HG03103 (cell line): Measurements from ENCODE around the gene RIMBP2.
"Not testable (repeated sequence)": the region's sequence is repeated elsewhere in the genome, so short reads cannot be mapped to it uniquely, and the experiment has no call there.

Experiments used
- ATAC-seq: cut with Tn5 transposase; IDR thresholded peaks from one replicate; pipeline ENCODE4 v1.9.1; 2021; ENCODE audit warnings: low read depth; ENCODE audit not compliant: unreplicated experiment

RIMBP2 gene

GRCh38 chr12:130706885-130707570 lies 9.1 kb downstream of the RIMBP2 start:
- no peak for ATAC-seq

DNA sequence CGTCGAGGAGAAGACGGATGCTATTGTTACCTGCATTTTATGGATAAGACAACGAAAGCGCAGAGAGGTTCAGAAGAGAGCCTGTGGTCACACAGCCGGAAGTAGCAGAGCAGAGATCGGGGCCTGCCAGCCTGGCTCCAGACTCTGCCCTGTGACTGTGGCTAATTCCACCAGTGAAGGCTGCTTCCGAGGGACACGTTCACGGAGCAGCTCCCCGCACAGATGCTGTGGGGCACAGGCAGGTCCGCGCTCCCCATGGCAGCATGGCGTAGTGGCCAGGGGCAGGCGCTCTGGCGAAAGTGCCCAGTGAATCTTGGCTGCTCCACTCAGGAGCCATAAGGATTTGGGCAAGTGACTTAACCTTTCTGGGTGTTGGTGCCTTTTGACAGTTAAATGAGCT lies 9.8 kb downstream of the RIMBP2 start:
- ATAC-seq: no peak

DNA sequence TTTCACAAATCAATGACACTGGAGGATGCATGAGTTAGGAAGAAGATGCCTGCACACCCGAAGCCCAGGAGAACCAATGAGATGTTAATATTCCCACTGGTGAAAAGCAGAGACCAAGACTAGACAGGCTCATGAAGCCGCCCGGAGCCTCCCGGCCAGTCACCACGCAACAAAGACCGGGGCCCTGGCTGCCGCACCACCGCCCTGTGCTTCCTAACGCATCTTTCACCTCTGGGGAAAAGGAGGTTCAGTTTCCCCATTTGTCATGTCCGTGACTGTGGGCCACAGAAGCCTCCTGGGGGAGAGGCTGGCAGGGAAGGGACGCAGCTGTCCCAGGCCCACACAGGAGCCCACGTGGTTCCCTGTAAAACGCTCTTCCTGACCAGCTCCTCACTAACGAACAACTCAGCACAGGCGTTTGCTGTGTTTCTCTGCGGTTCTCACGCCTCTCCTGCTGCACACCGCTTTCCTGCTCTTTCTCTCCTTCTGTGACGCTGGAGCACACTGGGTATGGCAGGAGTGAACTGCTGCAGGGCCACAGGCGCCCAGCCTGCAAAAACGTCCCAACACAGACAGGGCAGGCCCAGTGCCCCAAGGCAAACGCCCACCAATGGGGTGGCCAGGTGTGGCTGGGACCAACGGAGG lies 10.8 kb downstream of the RIMBP2 start:
- ATAC-seq: no peak

GRCh38 chr12:130704606-130705005 lies 11.5 kb downstream of the RIMBP2 start:
- no peak for ATAC-seq

DNA sequence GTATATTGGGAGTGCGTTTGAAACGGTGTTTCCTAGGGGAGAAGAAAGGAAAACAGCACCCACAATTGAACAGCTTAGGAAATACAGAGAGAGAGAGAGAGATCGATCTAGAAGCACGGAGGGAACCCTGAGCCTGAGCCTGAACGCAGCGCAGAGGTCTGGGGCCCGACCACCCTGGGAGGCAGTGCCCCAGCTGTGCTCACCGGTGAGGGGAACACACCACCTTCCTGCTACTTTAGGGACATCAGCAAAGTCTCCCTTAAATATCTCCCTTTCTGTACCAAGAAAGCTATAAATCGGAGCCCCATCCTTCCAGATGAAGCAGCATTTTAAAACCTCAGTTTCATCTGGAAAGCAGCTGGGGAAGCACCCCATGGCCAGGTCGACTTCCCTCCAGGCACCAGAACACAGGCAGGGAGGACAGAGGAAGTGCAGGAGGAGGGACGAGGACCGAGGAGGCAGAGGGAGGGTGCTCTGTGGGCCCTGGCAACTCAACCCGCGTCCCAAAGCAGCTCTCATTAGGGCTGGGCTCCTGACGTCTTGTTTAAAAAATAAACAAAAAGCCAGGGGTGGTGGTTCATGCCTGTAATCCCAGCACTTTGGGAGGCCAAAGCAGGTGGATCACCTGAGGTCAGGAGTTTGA lies 12.2 kb downstream of the RIMBP2 start:
- no peak for ATAC-seq

DNA sequence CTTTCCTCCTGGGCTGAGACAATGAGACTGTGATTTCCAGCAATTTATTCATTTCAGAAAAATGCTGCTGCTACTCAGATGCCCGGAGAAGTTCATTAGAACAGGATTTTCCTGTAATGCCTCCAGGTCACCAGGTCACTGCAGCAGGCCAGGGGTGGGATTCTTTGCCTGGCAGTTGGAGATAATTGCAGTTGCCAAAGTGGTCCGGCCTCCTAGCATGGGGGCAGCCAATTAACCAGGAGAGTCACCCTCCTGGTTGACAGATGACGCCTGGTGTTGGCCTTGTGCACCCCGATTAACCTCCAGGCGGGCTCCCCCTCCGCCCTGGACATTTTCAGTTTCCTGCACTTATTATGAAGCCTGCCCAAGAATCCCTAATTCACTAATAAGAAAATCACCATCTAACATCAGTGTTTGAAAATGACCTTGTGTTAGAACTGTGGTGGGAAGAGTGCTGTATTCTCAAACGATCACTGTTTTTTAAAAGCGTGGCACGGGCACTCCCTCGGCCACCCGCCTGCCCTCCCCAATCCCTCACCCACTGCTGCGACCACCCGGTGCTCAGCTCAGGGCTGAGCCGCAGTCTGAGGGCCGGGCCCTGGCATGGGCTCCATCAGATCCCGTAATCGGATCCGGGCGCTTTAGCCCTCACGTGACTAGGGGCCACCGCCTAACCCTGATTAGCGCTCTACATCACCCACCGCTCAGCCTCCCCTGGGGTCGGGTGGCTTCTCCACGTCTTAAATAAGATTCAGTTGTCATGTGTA lies 12.9 kb downstream of the RIMBP2 start:
- no peak for ATAC-seq

- no peak for ATAC-seq
These were observed 14.7 kb downstream of the RIMBP2 start for GRCh38 chr12:130701402-130701744.

- no peak for ATAC-seq
These were observed 15.4 kb downstream of the RIMBP2 start for GRCh38 chr12:130700492-130701401.

DNA sequence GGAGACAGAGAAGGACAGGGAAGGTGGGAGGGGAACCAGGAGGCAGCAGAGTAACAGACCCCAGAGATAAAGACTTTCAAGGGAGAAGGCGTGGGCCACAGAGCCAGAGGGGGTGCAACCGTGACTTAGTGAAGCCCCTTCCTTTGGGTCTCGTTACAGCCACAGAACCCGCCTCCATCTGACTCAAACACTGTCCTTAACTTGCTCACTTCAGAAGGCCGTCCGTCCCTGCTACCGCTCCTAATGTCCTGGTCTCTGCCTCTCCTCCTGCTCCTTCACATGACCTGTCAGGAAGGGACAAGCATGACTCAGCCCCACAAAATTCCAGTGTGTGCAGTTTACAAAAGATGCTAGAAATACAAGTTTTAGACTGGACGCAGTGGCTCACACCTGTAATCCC lies 18.0 kb downstream of the RIMBP2 start:
- ATAC-seq: no peak

DNA sequence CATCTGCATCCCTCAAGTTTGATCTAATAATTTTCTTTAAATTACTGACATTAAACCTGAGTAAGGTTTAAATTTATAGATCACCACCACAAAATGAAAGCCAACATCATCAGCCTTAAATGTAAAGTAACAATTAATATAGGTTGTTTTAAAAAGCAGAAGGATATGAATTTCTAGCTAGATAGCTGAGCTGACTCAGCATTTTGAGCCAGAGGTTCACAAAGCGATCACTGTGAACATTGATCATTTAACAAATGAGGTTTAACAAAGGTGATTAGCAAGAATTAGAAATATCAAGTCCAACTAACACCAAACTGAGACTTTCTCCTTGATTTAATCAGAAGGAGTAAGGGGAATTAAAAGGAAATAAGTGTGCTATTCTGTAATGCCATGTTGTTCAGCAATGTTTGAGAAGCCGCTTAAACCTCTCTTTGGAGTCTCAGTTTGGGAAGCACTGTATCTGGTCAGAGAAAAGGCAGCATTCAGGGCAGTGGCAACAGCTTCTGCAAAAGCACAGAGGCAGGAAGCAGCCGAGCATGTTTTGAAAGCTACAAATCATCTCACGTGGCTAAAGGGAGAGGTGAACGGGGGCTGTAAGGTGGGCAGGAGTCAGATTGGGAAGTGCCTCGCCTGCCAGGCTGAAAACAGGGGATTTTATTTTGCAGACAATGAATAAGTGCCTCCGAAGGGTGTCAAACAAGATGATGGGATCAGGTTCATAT lies 19.6 kb downstream of the RIMBP2 start:
- ATAC-seq: no peak

- no peak for ATAC-seq
These were observed 21.0 kb downstream of the RIMBP2 start for GRCh38 chr12:130695061-130695460.

DNA sequence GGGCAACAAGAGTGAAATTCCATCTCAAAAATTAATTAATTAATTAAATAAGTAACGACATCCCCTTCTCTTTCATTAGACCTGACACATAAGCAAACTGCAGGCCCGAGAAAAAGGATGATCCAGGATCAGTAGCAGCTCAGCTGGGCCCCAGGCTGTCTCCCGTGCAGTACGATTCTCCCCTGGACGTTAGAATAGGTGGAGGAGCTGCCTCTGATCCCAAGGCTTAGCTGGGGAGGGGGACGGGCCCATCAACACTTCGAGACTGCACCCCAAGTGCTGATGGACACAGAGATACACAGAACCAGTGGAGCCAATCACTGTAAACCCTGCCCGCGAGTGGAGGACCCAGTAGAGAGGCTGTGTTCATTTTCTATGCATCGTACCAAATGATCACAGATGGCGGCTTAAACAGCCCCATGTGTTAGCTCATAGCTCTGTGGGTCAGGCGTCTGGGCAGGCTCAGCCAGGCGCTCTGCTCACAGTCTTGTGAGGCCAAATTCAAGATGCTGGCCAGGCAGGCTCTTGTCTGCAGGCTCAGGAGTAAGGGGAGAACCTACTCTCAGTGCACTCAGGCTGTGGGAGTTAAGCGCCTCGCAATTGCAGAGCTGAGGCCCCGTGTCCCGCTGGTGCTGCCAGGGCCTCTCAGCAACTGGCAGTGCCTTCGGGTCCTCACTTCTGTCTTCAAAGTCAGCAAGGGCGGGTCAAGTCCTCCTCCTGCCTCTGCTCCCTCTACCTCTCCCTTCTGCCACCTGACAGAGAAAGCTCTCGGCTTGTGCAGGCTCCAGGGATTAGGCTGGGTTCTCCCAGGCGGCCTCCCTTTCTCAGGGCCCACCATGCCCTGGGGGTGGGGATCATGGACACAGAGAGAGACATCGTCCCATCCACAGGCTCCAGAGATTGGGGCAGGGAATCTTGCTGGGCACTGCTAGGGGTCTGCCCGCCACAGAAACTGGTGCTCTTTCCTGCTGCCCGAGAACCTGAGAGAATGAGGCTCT lies 26.4 kb downstream of the RIMBP2 start:
- no peak for ATAC-seq

- ATAC-seq: not testable (repeated sequence)
These were observed 27.1 kb downstream of the RIMBP2 start for GRCh38 chr12:130688999-130689398.

- no peak for ATAC-seq
These were observed 28.0 kb downstream of the RIMBP2 start for GRCh38 chr12:130687796-130688778.

DNA sequence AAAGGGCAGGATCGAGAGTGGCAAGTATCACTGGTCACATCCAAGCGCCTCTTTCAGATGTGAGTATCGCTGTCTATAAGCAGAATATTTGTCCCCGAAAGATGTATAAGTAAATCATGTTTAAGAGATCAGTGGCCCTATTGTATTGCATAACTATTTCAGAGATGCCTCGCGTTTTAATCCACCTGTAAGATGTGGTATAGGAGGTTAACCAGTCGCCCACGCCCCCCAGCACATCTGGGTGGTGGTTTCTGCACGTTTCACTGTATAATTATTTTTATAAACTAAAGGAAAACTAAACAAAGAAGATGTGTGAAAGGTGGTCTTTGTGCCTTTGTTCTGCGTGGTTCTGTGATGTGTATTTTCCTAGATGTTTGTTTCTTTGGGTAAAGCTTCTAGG lies 28.9 kb downstream of the RIMBP2 start:
- ATAC-seq: no peak

GRCh38 chr12:130686511-130686991 lies 29.5 kb downstream of the RIMBP2 start:
- ATAC-seq: no peak

GRCh38 chr12:130685850-130686249 lies 30.2 kb downstream of the RIMBP2 start:
- no peak for ATAC-seq
